ENCODE results near the gene PTP4A1.

DNA sequence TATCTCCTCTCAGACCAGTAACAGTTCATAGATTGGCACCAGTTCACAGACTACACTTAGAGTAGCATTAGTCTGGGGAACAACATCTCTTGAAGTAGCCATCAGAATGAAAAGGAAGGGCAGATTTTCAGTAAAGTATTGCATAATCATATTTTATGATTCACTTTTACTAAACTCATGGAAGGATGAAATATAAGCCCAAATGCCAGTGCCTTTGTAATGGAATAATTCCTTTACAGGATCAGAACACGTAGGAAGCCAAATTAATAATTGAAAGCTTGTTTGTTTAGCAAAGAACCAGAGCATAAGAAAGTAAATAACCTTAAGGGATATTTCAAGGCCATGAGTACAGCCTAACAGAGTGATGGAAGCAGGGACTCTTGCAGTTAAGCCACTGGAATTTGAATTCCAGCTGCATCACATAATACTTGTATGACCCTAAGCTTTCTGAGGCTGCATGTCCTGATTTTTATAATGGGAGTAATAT, 11.4 kb upstream of the PTP4A1 start:
- no peak for TF ChIP-seq POLR2A (IDR thresholded peaks at IDR 0.05)
- no peak for TF ChIP-seq CTCF (IDR thresholded peaks at IDR 0.05)
